Body of pancreas (tissue), 4 donors: ENCODE data around the gene TICAM1.

Experiments
- CTCF ChIP-seq, 7 experiments: fragments of 450-650 bp in 4 of 7; fragments of 200-600 bp in 3 of 7; sonication (generic) in 3 of 7; IDR thresholded peaks; one replicate each; pipeline ENCODE4 v1.5.1; 2016 to 2019; ENCODE audit warnings: antibody characterized with exemption in 7 of 7
- POLR2A ChIP-seq, 3 donors: fragments of 450-650 bp; IDR thresholded peaks; one replicate each; pipeline ENCODE4 v1.6.1; 2016; ENCODE audit warnings: antibody characterized with exemption in 3 of 3, mild to moderate bottlenecking in 2 of 3

GRCh38 chr19:4773047-4773640 lies 58.4 kb downstream of the TICAM1 start:
- TF ChIP-seq CTCF (IDR thresholded peaks at IDR 0.05) (no peak), POLR2A (IDR thresholded peaks at IDR 0.05) (no peak)
